SU-DHL-6 (cell line): ENCODE results near the gene ALX4.

Experiments
- H2AFZ ChIP-seq: fragments of 200-600 bp; sonication (generic); 2 replicates; pipeline ENCODE4 v1.6.1; 2014; ENCODE audit warnings: low read depth, mild to moderate bottlenecking, moderate library complexity, mixed read lengths, antibody characterized with exemption, low read length; ENCODE audit not compliant: severe bottlenecking
- H3F3A ChIP-seq: fragments of 200-600 bp; shearing (Covaris generic); 2 replicates; pipeline ENCODE4 v1.6.0; 2016; ENCODE audit warnings: antibody characterized with exemption, mild to moderate bottlenecking; ENCODE audit not compliant: insufficient read depth
- H3K27ac ChIP-seq: fragments of 200-600 bp; sonication (generic); 2 replicates; pipeline ENCODE4 v1.5.1; 2016; ENCODE audit warnings: low read depth, mild to moderate bottlenecking, low read length, moderate library complexity, mixed read lengths
- H3K27me3 ChIP-seq: fragments of 200-600 bp; sonication (generic), shearing (Covaris generic); 2 replicates; pipeline ENCODE4 v1.6.0; 2014; ENCODE audit warnings: mild to moderate bottlenecking, low read length
- H3K36me3 ChIP-seq: fragments of 200-600 bp; sonication (generic); 2 replicates; pipeline ENCODE4 v1.6.1; 2014; ENCODE audit warnings: mild to moderate bottlenecking, low read length, mixed read lengths
- H3K4me2 ChIP-seq: fragments of 300-600, 200-600 bp; shearing (Covaris generic), sonication (generic); 2 replicates; pipeline ENCODE4 v1.6.0; 2014; ENCODE audit warnings: low read length, low read depth, mild to moderate bottlenecking; ENCODE audit not compliant: poor library complexity, severe bottlenecking
- H3K4me3 ChIP-seq: fragments of 200-600 bp; sonication (generic); 2 replicates; pipeline ENCODE4 v1.5.1; 2014; ENCODE audit warnings: antibody characterized with exemption, low read length, mild to moderate bottlenecking, mixed read lengths; ENCODE audit not compliant: insufficient read depth, poor library complexity, severe bottlenecking
- H3K79me2 ChIP-seq: fragments of 200-600 bp; sonication (generic); 2 replicates; pipeline ENCODE4 v1.6.1; 2014; ENCODE audit warnings: mild to moderate bottlenecking, low read length, moderate library complexity; ENCODE audit not compliant: insufficient read depth
- H3K9ac ChIP-seq: fragments of 200-600 bp; sonication (generic); 2 replicates; pipeline ENCODE4 v1.7.0; 2014; ENCODE audit warnings: mild to moderate bottlenecking, low read length
- H3K9me2 ChIP-seq: fragments of 200-600 bp; sonication (generic); replicated peaks from 2 replicates; pipeline ENCODE4 v1.6.1; 2014; ENCODE audit warnings: low read length; ENCODE audit not compliant: insufficient read depth
- H3K9me3 ChIP-seq: fragments of 200-600 bp; sonication (generic); 2 replicates; pipeline ENCODE4 v1.6.1; 2014; ENCODE audit warnings: low read length, mixed read lengths; ENCODE audit not compliant: insufficient read depth
- H4K20me1 ChIP-seq: fragments of 200-600 bp; sonication (generic); 2 replicates; pipeline ENCODE4 v1.6.1; 2014; ENCODE audit warnings: low read depth, mild to moderate bottlenecking, antibody characterized with exemption, low read length, moderate library complexity, mixed read lengths
- EZH2phosphoT487 ChIP-seq: fragments of 200-600 bp; sonication (generic), shearing (Covaris generic); conservative IDR thresholded peaks from 2 replicates; pipeline ENCODE4 v1.6.1; 2018; ENCODE audit warnings: mild to moderate bottlenecking, antibody characterized with exemption, low read length, moderate library complexity, mixed read lengths
- TF ChIP-seq, protein P1 (sequence below): fragments of 200-600 bp; sonication (generic); IDR thresholded peaks from one replicate; pipeline ENCODE4 v1.5.1; 2017; ENCODE audit warnings: antibody characterized with exemption, mild to moderate bottlenecking, low read length, moderate library complexity; ENCODE audit not compliant: insufficient read depth, poor library complexity, severe bottlenecking

Gene ALX4

DNA sequence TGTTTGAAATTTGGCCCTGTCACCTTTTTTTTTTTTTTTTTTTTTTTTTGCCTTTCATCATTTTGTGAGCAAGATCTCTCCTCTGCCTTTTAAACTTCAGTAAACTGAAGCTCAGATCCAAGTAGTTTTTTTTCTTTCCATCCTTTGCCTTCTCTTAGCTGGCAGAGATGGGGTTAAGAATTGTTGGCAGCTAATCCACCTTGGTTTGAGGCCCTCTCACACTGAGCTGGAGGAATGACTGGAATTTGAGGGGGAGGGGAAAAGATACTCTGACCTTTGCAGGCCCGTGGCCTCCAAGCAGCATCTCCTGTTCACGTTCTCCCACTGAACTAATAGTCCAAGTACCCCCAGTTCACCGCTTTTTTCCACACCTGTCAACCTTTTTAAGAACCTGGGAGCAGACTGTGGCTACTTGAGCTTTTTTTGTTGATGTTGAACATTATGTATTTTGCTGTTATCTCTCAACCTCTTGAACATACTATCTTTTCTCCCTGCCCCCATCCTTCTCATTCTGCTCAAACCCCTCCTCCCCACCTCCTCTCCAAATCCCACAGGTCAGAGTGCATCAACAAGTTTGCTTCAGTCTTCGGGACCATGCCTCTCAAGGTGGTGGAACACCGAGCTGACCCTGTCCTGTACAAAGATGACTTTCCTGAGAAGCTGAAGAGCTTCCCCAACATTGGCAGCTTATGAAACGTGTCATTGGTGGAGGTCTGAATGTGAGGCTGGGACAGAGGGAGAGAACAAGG lies 66.2 kb downstream of the ALX4 start:
- H3K27ac ChIP-seq, result no peak overlapping the region

DNA sequence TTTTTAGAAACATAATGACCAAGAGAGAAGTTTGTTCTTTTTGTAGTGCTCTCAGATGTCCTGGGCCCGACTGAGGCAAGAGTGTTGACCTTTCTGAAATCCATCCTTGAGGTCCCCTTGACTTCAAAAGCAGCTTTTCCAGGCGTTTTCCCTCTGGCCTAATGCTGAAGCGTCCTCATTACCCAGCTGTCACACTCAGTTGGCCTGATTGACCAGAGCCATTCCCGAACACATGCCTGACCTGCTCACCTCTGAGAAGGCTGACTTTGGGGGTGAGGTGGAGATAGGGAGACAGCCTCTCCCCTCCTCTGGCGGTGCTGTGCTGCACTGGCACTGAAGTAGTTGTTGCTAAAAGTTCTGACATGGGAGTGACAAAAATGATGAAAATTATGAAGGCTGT lies 66.9 kb downstream of the ALX4 start:
- H3K4me2 ChIP-seq, result no peak overlapping the region

More for the DNA sequence above, 66.2 kb downstream of the ALX4 start:
- Histone ChIP-seq H4K20me1 (no peaks in the 10 kb centered on the region), H3F3A (no peaks in the 10 kb centered on the region), H3K4me3 (no peak overlapping the region), H3K9ac (no peak overlapping the region), H3K36me3 (no peaks in the 10 kb centered on the region), H3K27me3 (no peaks in the 10 kb centered on the region), H3K9me2 (no peaks in the 10 kb centered on the region), H3K79me2 (no peaks in the 10 kb centered on the region), H2AFZ (no peak overlapping the region), H3K4me2 (no peak overlapping the region), H3K9me3 (no peaks in the 10 kb centered on the region)
- TF ChIP-seq, protein P1, sequence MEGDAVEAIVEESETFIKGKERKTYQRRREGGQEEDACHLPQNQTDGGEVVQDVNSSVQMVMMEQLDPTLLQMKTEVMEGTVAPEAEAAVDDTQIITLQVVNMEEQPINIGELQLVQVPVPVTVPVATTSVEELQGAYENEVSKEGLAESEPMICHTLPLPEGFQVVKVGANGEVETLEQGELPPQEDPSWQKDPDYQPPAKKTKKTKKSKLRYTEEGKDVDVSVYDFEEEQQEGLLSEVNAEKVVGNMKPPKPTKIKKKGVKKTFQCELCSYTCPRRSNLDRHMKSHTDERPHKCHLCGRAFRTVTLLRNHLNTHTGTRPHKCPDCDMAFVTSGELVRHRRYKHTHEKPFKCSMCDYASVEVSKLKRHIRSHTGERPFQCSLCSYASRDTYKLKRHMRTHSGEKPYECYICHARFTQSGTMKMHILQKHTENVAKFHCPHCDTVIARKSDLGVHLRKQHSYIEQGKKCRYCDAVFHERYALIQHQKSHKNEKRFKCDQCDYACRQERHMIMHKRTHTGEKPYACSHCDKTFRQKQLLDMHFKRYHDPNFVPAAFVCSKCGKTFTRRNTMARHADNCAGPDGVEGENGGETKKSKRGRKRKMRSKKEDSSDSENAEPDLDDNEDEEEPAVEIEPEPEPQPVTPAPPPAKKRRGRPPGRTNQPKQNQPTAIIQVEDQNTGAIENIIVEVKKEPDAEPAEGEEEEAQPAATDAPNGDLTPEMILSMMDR, result no peak
- no peak for TF ChIP-seq EZH2phosphoT487

DNA sequence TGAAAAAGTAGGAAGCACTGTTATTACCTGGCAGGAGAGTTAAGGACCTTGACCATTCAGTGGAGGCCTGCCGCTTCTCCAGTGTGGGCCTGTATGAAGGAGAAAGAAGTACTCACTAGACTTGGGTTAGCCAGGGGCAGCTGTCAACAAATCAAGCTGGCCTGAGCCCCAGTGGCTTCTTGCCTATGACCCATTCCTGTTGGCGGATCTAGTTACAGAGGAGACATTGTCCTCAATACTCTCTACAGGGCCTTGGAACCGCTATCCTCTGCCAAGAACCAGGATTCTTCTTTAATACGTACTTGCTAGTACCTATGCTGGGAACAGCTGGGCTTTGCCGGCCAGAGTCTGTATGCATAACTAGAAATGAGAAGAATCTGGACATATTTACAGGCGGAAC lies 68.1 kb downstream of the ALX4 start:
- H3K79me2 ChIP-seq, result no peaks in the 10 kb centered on the region
- no peak overlapping the region for H3K27ac ChIP-seq
- H3K36me3 ChIP-seq, result no peaks in the 10 kb centered on the region

More for the DNA sequence above, 66.9 kb downstream of the ALX4 start:
- Histone ChIP-seq H3K9me2 (no peaks in the 10 kb centered on the region), H3K79me2 (no peaks in the 10 kb centered on the region), H2AFZ (no peak overlapping the region), H3K27ac (no peak overlapping the region), H3F3A (no peaks in the 10 kb centered on the region), H3K9ac (no peak overlapping the region), H3K36me3 (no peaks in the 10 kb centered on the region), H3K27me3 (no peaks in the 10 kb centered on the region), H3K9me3 (no peaks in the 10 kb centered on the region), H4K20me1 (no peaks in the 10 kb centered on the region), H3K4me3 (no peak overlapping the region)
- TF ChIP-seq EZH2phosphoT487, result no peak
- TF ChIP-seq, protein P1, result no peak

More for the DNA sequence above, 68.1 kb downstream of the ALX4 start:
- TF ChIP-seq, protein P1, result no peak
- TF ChIP-seq EZH2phosphoT487, result no peak
- H3K9me2 ChIP-seq, result no peaks in the 10 kb centered on the region
- H3F3A ChIP-seq, result no peaks in the 10 kb centered on the region
- H3K9me3 ChIP-seq, result no peaks in the 10 kb centered on the region
- no peaks in the 10 kb centered on the region for H3K27me3 ChIP-seq
- no peak overlapping the region for H3K4me3 ChIP-seq
- H4K20me1 ChIP-seq, result no peaks in the 10 kb centered on the region
- H2AFZ ChIP-seq, result no peak overlapping the region
- no peak overlapping the region for H3K9ac ChIP-seq
- H3K4me2 ChIP-seq, result no peak overlapping the region
